ENCODE data around the gene TAF9. TPM values are rescaled to one million over a fixed set of nuclear protein-coding genes. Genes with fewer than 3 reads are reported as not detected.

Gene TAF9
- polyA plus RNA-seq, 1 donor from 2014 or later, result 197 TPM

- no peak overlapping the region for H2AFZ ChIP-seq (ENCODE audit: low read depth, low read length)
- no peak overlapping the region for H3K27ac ChIP-seq (ENCODE audit: low read length)
- H3K79me2 ChIP-seq (replicated peaks; ENCODE audit: insufficient read depth, low read length), result peaks cover 36% of the 10 kb centered on the region
- H3K9me3 ChIP-seq (ENCODE audit: low read length), result no peaks in the 10 kb centered on the region
- no peak overlapping the region for H3K4me2 ChIP-seq (ENCODE audit: low read length)
- no peaks in the 10 kb centered on the region for H3K36me3 ChIP-seq (ENCODE audit: insufficient read depth, low read length)
- H3K4me3 ChIP-seq (ENCODE audit: low read length), result no peak overlapping the region
- H3F3A ChIP-seq (ENCODE audit: insufficient read depth, low read length, poor library complexity, severe bottlenecking), result no peaks in the 10 kb centered on the region
- TF ChIP-seq CTCF (IDR thresholded peaks at IDR 0.05; ENCODE audit: poor library complexity, severe bottlenecking), result no peak
- no peak for TF ChIP-seq POLR2AphosphoS5 (IDR thresholded peaks at IDR 0.05)
- TF ChIP-seq RAD21 (conservative IDR thresholded peaks at IDR 0.05), result no peak
- TF ChIP-seq REST (IDR thresholded peaks at IDR 0.05; ENCODE audit: borderline replicate concordance), result no peak
- no peak for TF ChIP-seq EP300 (conservative IDR thresholded peaks at IDR 0.05; ENCODE audit: poor library complexity, severe bottlenecking)
- no peak for TF ChIP-seq SMC3 (conservative IDR thresholded peaks at IDR 0.05; ENCODE audit: poor library complexity)
- no peaks in the 10 kb centered on the region for H3K27me3 ChIP-seq (ENCODE audit: insufficient read depth, low read depth, low read length)
- no peaks in the 10 kb centered on the region for H3K9me2 ChIP-seq (ENCODE audit: insufficient read depth, low read length)
- H4K20me1 ChIP-seq (ENCODE audit: insufficient read depth), result no peaks in the 10 kb centered on the region
- no peak overlapping the region for H3K9ac ChIP-seq (ENCODE audit: low read length)
Measured at GRCh38 chr5:69364850-69365249, 4.5 kb downstream of the TAF9 start.

- no peaks in the 10 kb centered on the region for H4K20me1 ChIP-seq (ENCODE audit: insufficient read depth)
- TF ChIP-seq CTCF (IDR thresholded peaks at IDR 0.05; ENCODE audit: poor library complexity, severe bottlenecking), result peak; percentile 38
- no peak for TF ChIP-seq TAF1 (IDR thresholded peaks at IDR 0.05; ENCODE audit: low read depth)
- H3K79me2 ChIP-seq (replicated peaks; ENCODE audit: insufficient read depth, low read length), result peaks cover 36% of the 10 kb centered on the region
Measured at GRCh38 chr5:69364414-69364813, 4.9 kb downstream of the TAF9 start.

More at GRCh38 chr5:69364414-69364813, 4.9 kb downstream of the TAF9 start:
- Histone ChIP-seq H3F3A (ENCODE audit: insufficient read depth, low read length, poor library complexity, severe bottlenecking) (no peaks in the 10 kb centered on the region), H3K4me2 (ENCODE audit: low read length) (no peak overlapping the region), H3K9me3 (ENCODE audit: low read length) (no peaks in the 10 kb centered on the region), H3K36me3 (ENCODE audit: insufficient read depth, low read length) (no peaks in the 10 kb centered on the region), H3K9ac (ENCODE audit: low read length) (no peak overlapping the region), H3K9me2 (ENCODE audit: insufficient read depth, low read length) (no peaks in the 10 kb centered on the region), H3K27ac (ENCODE audit: low read length) (no peak overlapping the region), H3K27me3 (ENCODE audit: insufficient read depth, low read depth, low read length) (no peaks in the 10 kb centered on the region), H2AFZ (ENCODE audit: low read depth, low read length) (no peak overlapping the region), H3K4me3 (ENCODE audit: low read length) (no peak overlapping the region)
